Stomach smooth muscle (tissue), 2 donors: ENCODE results near the gene SCAANT1.

Source experiments
- H3K27ac ChIP-seq: one replicate; pipeline ENCODE4 v1.7.0; 2013; ENCODE audit warnings: mild to moderate bottlenecking, low read length, inconsistent platforms
- H3K27me3 ChIP-seq, 2 donors: one replicate each; pipeline ENCODE4 v1.7.0; 2013; ENCODE audit warnings: low read length in 2 of 2; ENCODE audit not compliant: insufficient read depth in 2 of 2, control insufficient read depth in 1 of 2
- H3K36me3 ChIP-seq, 2 donors: one replicate each; pipeline ENCODE4 v1.7.0; 2013; ENCODE audit warnings: low read length in 2 of 2; ENCODE audit not compliant: control insufficient read depth in 2 of 2, insufficient read depth in 2 of 2
- H3K4me1 ChIP-seq: one replicate; pipeline ENCODE4 v1.7.0; 2013; ENCODE audit warnings: low read length; ENCODE audit not compliant: control insufficient read depth, insufficient read depth
- H3K4me3 ChIP-seq, 2 donors: one replicate each; pipeline ENCODE4 v1.7.0; 2013; ENCODE audit warnings: low read length in 2 of 2
- H3K9ac ChIP-seq, 2 donors: one replicate each; pipeline ENCODE4 v1.7.0; 2013; ENCODE audit warnings: low read length in 2 of 2, mild to moderate bottlenecking in 1 of 2
- H3K9me3 ChIP-seq, 2 donors: one replicate each; pipeline ENCODE4 v1.7.0; 2013; ENCODE audit warnings: low read length in 2 of 2; ENCODE audit not compliant: control insufficient read depth in 2 of 2
- donor health status: healthy.
- donor health status: Pancreatic carcinoma.

SCAANT1 gene

GRCh38 chr3:63911873-63912767, at the start of gene SCAANT1:
TSS of gene SCAANT1 (minus strand) at chr3:63912383.
- Histone ChIP-seq H3K36me3 (no peaks in the 10 kb centered on the region), H3K9me3 (no peaks in the 10 kb centered on the region), H3K27ac (peak within 1 kb of the TSS; percentile 84), H3K27me3 (no peaks in the 10 kb centered on the region), H3K4me3 (peak within 1 kb of the TSS; percentile 78 to 93), H3K4me1 (peaks cover 21% of the 10 kb centered on the region), H3K9ac (peak within 1 kb of the TSS; percentile 68 to 83)

GRCh38 chr3:63961891-63962290, 49.7 kb upstream of the SCAANT1 start:
- H3K4me1 ChIP-seq, result peaks cover 21% of the 10 kb centered on the region
- no peaks in the 10 kb centered on the region for H3K9me3 ChIP-seq
- H3K4me3 ChIP-seq, result no peak overlapping the region
- no peaks in the 10 kb centered on the region for H3K36me3 ChIP-seq
- no peaks in the 10 kb centered on the region for H3K27me3 ChIP-seq
- no peak overlapping the region for H3K9ac ChIP-seq
- H3K27ac ChIP-seq, result no peak overlapping the region

- no peaks in the 10 kb centered on the region for H3K9me3 ChIP-seq
- H3K9ac ChIP-seq, result peak overlapping the region; percentile 21 to 45
- H3K27ac ChIP-seq, result peak overlapping the region; percentile 66
- H3K4me1 ChIP-seq, result peaks cover 20% of the 10 kb centered on the region
- H3K4me3 ChIP-seq, result peak overlapping the region; percentile 68 to 69
- H3K27me3 ChIP-seq, result no peaks in the 10 kb centered on the region
- H3K36me3 ChIP-seq, result no peaks in the 10 kb centered on the region
Observed at GRCh38 chr3:63960048-63960711, 48.0 kb upstream of the SCAANT1 start.

- H3K9me3 ChIP-seq, result no peaks in the 10 kb centered on the region
- H3K9ac ChIP-seq, result no peak overlapping the region
- H3K4me1 ChIP-seq, result peaks cover 13% of the 10 kb centered on the region
- no peak overlapping the region for H3K27ac ChIP-seq
- H3K4me3 ChIP-seq, result no peak overlapping the region
- H3K27me3 ChIP-seq, result no peaks in the 10 kb centered on the region
- H3K36me3 ChIP-seq, result peaks cover under 1% of the 10 kb centered on the region in 2 donors
Observed at GRCh38 chr3:63959146-63959545, 47.0 kb upstream of the SCAANT1 start.

- H3K4me3 ChIP-seq, result no peak overlapping the region
- no peak overlapping the region for H3K9ac ChIP-seq
- H3K9me3 ChIP-seq, result no peaks in the 10 kb centered on the region
- peaks cover 13% of the 10 kb centered on the region for H3K4me1 ChIP-seq
- no peak overlapping the region for H3K27ac ChIP-seq
- H3K36me3 ChIP-seq, result peaks cover 2 to 3% of the 10 kb centered on the region in 2 donors
- no peaks in the 10 kb centered on the region for H3K27me3 ChIP-seq
Observed at GRCh38 chr3:63955830-63956545, 43.8 kb upstream of the SCAANT1 start.

- peaks cover 2 to 3% of the 10 kb centered on the region in 2 donors for H3K36me3 ChIP-seq
- no peak overlapping the region for H3K9ac ChIP-seq
- no peak overlapping the region for H3K4me3 ChIP-seq
- no peaks in the 10 kb centered on the region for H3K27me3 ChIP-seq
- no peaks in the 10 kb centered on the region for H3K9me3 ChIP-seq
- peaks cover 13% of the 10 kb centered on the region for H3K4me1 ChIP-seq
- no peak overlapping the region for H3K27ac ChIP-seq
Observed at GRCh38 chr3:63955036-63955650, 43.0 kb upstream of the SCAANT1 start.

- Histone ChIP-seq H3K4me3 (no peak overlapping the region), H3K9me3 (no peaks in the 10 kb centered on the region), H3K4me1 (peaks cover 11% of the 10 kb centered on the region), H3K36me3 (peaks cover 2 to 3% of the 10 kb centered on the region in 2 donors), H3K27ac (no peak overlapping the region), H3K9ac (no peak overlapping the region), H3K27me3 (no peaks in the 10 kb centered on the region)
Observed at GRCh38 chr3:63954182-63954581, 42.0 kb upstream of the SCAANT1 start.

- H3K9ac ChIP-seq, result no peak overlapping the region
- H3K36me3 ChIP-seq, result peaks cover 2 to 3% of the 10 kb centered on the region in 2 donors
- peaks cover 15% of the 10 kb centered on the region for H3K4me1 ChIP-seq
- no peaks in the 10 kb centered on the region for H3K9me3 ChIP-seq
- H3K4me3 ChIP-seq, result no peak overlapping the region
- H3K27ac ChIP-seq, result no peak overlapping the region
- H3K27me3 ChIP-seq, result no peaks in the 10 kb centered on the region
Observed at GRCh38 chr3:63952248-63952594, 40.0 kb upstream of the SCAANT1 start.

GRCh38 chr3:63951492-63952247, 39.5 kb upstream of the SCAANT1 start:
- Histone ChIP-seq H3K27me3 (no peaks in the 10 kb centered on the region), H3K36me3 (peaks cover 2 to 3% of the 10 kb centered on the region in 2 donors), H3K4me3 (no peak overlapping the region), H3K27ac (no peak overlapping the region), H3K9ac (no peak overlapping the region), H3K9me3 (no peaks in the 10 kb centered on the region), H3K4me1 (peaks cover 10% of the 10 kb centered on the region)

- H3K36me3 ChIP-seq, result peaks cover 2 to 3% of the 10 kb centered on the region in 2 donors
- no peak overlapping the region for H3K27ac ChIP-seq
- H3K27me3 ChIP-seq, result no peaks in the 10 kb centered on the region
- no peak overlapping the region for H3K4me3 ChIP-seq
- peaks cover 9% of the 10 kb centered on the region for H3K4me1 ChIP-seq
- no peaks in the 10 kb centered on the region for H3K9me3 ChIP-seq
- H3K9ac ChIP-seq, result no peak overlapping the region
Observed at GRCh38 chr3:63950698-63951097, 38.5 kb upstream of the SCAANT1 start.
